ENCODE data around the gene CCDC17.
A peak's percentile ranks its signal among the peaks of the same experiment; 100 is the strongest.

Gene CCDC17

GRCh38 chr1:45583666-45584350 is 40.0 kb downstream of the CCDC17 start, which contains the start of gene NASP:
TSS of gene NASP (plus strand) at chr1:45584041. CDS start at chr1:45584147, 106 bp downstream.
- peak; percentile 91 for DNase-seq (ENCODE audit: low spot score)

GRCh38 chr1:45583264-45583665 is 40.6 kb downstream of the CCDC17 start:
- DNase-seq (ENCODE audit: low spot score), result peak; percentile 99

DNA sequence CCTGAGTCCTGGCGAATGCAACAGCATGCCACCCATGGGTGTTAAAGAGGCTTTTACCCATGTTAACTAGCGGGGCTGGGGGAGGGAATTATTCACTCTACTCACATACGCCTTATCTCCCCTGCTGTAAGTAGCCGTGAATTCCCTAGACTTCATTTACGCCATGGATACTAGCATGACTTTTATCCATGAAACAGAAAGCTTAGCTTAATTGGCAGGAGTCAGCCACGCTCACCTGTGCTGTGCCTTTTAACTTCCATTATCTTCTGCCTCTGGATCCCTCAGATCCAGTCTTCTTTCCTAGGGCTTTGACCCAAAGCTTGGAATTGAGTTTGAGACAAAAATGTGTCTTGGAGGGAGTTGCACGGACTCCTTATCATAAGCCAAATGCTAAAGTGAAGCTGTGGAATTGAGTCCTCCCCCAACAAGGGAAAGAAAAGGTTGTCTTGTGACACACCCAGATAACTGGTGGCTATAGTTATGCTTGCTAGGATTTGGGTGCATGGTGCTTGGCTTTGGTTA is 49.7 kb downstream of the CCDC17 start:
- no peak for DNase-seq (ENCODE audit: low spot score)

DNA sequence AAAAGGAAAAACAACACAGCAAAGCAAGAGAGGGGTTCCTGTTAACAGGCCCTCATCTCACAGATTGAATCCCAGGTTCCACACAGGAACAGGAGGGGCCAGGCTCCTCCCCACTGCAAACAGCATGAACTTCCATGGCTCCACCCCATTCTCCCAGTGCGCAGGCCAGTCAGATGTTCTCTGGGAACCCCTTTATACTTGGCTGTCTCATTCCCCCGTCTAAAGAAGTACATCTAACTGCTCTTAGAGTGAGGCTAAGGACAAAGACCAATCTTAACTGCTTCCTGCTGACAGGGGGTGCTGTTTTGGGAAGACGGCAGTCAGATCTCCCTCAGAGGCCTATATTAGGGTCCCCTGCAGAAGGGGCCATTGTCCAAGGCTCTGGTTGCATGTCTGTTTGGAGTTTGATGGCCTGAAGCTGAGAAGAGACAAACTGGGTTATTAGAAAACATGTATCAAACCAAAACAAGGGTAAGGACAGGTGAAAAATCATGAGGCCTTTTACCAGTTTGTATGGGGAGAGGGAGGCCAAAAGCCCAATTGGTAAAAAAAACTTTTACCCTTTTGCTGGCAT is 50.5 kb downstream of the CCDC17 start:
- no peak for DNase-seq (ENCODE audit: low spot score)

- no peak for DNase-seq (ENCODE audit: low spot score)
Observed at GRCh38 chr1:45570631-45571030, 53.2 kb downstream of the CCDC17 start.

All from cerebellar cortex (tissue), 1 donor.